HepG2 (cell line): ENCODE data around the gene PHF5A. TPM values are rescaled to one million over a fixed set of nuclear protein-coding genes. Genes with fewer than 3 reads are reported as not detected.

ENCODE experiments used
- BRCA1 ChIP-seq: sonication (generic); formaldehyde crosslinking; IDR thresholded peaks from 2 replicates; pipeline ENCODE4 v1.4.0; 2020; ENCODE audit warnings: missing genetic modification reagents
- E2F1 ChIP-seq: sonication (generic); formaldehyde crosslinking; IDR thresholded peaks from 2 replicates; pipeline ENCODE4 v1.5.0; 2020; ENCODE audit warnings: missing genetic modification reagents
- FOSL1 ChIP-seq: sonication (generic); formaldehyde crosslinking; IDR thresholded peaks from 2 replicates; pipeline ENCODE4 v1.9.0; 2021; ENCODE audit warnings: missing genetic modification reagents, borderline replicate concordance
- FOXK1 ChIP-seq: sonication (generic); formaldehyde crosslinking; IDR thresholded peaks from 2 replicates; pipeline ENCODE4 v1.4.0; 2020; ENCODE audit warnings: low read depth, missing genetic modification reagents, borderline replicate concordance
- HMGA1 ChIP-seq: sonication (generic); formaldehyde crosslinking; conservative IDR thresholded peaks from 2 replicates; pipeline ENCODE4 v1.4.0; 2020; ENCODE audit warnings: missing genetic modification reagents
- KDM6A ChIP-seq: IDR thresholded peaks from 2 replicates; pipeline ENCODE4 v1.6.1; 2016; ENCODE audit warnings: low read depth
- PHF20 ChIP-seq: sonication (generic); formaldehyde crosslinking; IDR thresholded peaks from 2 replicates; pipeline ENCODE4 v1.5.0; 2020; ENCODE audit warnings: mild to moderate bottlenecking, missing genetic modification reagents
- RORA ChIP-seq: sonication (generic); formaldehyde crosslinking; IDR thresholded peaks from 2 replicates; pipeline ENCODE4 v1.5.0; 2020; ENCODE audit warnings: mild to moderate bottlenecking, missing genetic modification reagents, moderate library complexity
- SMARCE1 ChIP-seq: fragments of 450-650 bp; IDR thresholded peaks from 2 replicates; pipeline ENCODE4 v1.6.1; 2017; ENCODE audit warnings: borderline replicate concordance
- SYNCRIP ChIP-seq: fragments of 200-400 bp; formaldehyde crosslinking; IDR thresholded peaks from 2 replicates; pipeline ENCODE4 v1.6.1; 2018; ENCODE audit warnings: mild to moderate bottlenecking, low read depth, low read length; ENCODE audit not compliant: insufficient read depth
- U2AF2 ChIP-seq: fragments of 200-400 bp; formaldehyde crosslinking; IDR thresholded peaks from 2 replicates; pipeline ENCODE4 v1.6.1; 2017; ENCODE audit warnings: low read depth, mild to moderate bottlenecking, low read length
- ZBTB21 ChIP-seq: sonication (generic); formaldehyde crosslinking; IDR thresholded peaks from 2 replicates; pipeline ENCODE4 v1.4.0; 2020; ENCODE audit warnings: missing genetic modification reagents
- ZFP82 ChIP-seq: sonication (generic); formaldehyde crosslinking; IDR thresholded peaks from 2 replicates; pipeline ENCODE4 v1.5.1; 2020; ENCODE audit warnings: mild to moderate bottlenecking, missing genetic modification reagents, borderline replicate concordance
- ZNF580 ChIP-seq: IDR thresholded peaks from 2 replicates; pipeline ENCODE4 v1.6.1; 2016; ENCODE audit warnings: low read depth, borderline replicate concordance
- ZNF713 ChIP-seq: sonication (generic); formaldehyde crosslinking; IDR thresholded peaks from 2 replicates; pipeline ENCODE4 v1.4.0; 2020; ENCODE audit warnings: mild to moderate bottlenecking, missing genetic modification reagents
- ZNF891 ChIP-seq: sonication (generic); formaldehyde crosslinking; IDR thresholded peaks from 2 replicates; pipeline ENCODE4 v1.5.0; 2020; ENCODE audit warnings: mild to moderate bottlenecking, missing genetic modification reagents
- ZSCAN5A ChIP-seq: sonication (generic); formaldehyde crosslinking; IDR thresholded peaks from 2 replicates; pipeline ENCODE4 v1.8.0; 2022; ENCODE audit warnings: mild to moderate bottlenecking, missing genetic modification reagents, borderline replicate concordance
- polyA plus RNA-seq, 8 experiments: library from polyadenylated mRNA; depleted of rRNA in 3 of 8; stranded (reverse) in 7 of 8; unstranded in 1 of 8; fragments of >200 nt; fragmentation: Illumina TruSeq in 4 of 8; extraction: Trizol in 4 of 8; gene quantifications; 2 replicates each; pipeline versions ENCODE4 v1.2.1 to v1.2.3, GENCODE V29; 2011 to 2016; ENCODE audit warnings: low read depth in 4 of 8, missing spikeins in 1 of 8, mixed read lengths in 1 of 8; ENCODE audit not compliant: insufficient read depth in 1 of 8
- total RNA-seq, 5 experiments: library from RNA; depleted of rRNA; stranded (reverse); fragments of >200 nt; fragmentation: Illumina TruSeq; extraction: Trizol; gene quantifications; 2 replicates each; pipeline ENCODE4 v1.2.3, GENCODE V29; 2016; ENCODE audit warnings: low read depth in 1 of 5
- TF ChIP-seq, protein P1 (sequence below): sonication (generic); formaldehyde crosslinking; IDR thresholded peaks from 2 replicates; pipeline ENCODE4 v1.5.1; 2020; ENCODE audit warnings: missing genetic modification reagents, mild to moderate bottlenecking, borderline replicate concordance
- TF ChIP-seq, protein P2 (sequence below): IDR thresholded peaks from 2 replicates; pipeline ENCODE4 v1.6.1; 2016; ENCODE audit warnings: low read depth, control low read depth
- TF ChIP-seq, protein P3 (sequence below): sonication (generic); formaldehyde crosslinking; IDR thresholded peaks from 2 replicates; pipeline ENCODE4 v1.5.1; 2020; ENCODE audit warnings: mild to moderate bottlenecking, missing genetic modification reagents

Gene PHF5A
- total and polyA plus RNA-seq, 2 of the 13 experiments (the other 11 are each of a cell fraction or from before 2014, with no cell fraction given): 56.6 to 105 TPM

DNA sequence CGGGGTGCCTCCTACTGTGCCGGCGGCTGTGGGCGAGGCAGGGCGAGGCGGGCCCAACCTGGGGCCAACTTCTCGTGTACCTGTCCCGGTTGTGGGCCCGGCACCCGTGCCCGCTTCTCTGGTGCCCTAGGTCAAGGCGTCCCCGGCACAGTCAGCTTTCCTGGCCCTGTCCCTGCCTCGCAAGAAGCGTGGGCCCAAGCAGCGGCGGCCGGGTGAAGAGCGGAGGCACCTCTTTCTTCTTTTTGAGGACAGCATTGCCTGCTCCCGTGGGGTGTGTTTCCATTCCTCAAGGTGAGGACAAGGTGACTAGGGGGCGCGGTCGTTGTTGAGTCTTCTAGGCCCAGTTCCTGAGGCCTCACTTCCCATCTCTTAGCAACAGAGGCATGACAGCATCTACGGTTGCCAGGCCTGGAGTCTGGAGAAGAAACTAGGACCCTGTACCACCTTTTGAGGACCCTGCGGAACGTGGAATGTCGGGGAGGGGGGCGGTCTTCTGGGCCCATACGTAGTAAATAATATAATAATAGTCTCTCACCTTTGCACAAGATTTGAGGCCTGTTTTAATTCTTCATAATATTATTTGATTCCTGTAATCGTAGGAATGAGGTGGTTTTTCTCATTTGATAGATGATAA lies 843 bp upstream of the PHF5A start (continued):
- TF ChIP-seq ZNF580 (CRISPR knock-in tag): no peak
- TF ChIP-seq ZFP82: peak; percentile 60; the same call in 1 of the 2 replicates
- no peak for TF ChIP-seq KDM6A (CRISPR knock-in tag)
- no peak for TF ChIP-seq HMGA1 (CRISPR knock-in tag)
- no peak for TF ChIP-seq ZNF713
- TF ChIP-seq ZSCAN5A (CRISPR knock-in tag): no peak
- TF ChIP-seq FOSL1: no peak
- peak; percentile 80 for TF ChIP-seq PHF20 (CRISPR knock-in tag)
- no peak for TF ChIP-seq U2AF2
- peak; percentile 80 for TF ChIP-seq ZNF891 (CRISPR knock-in tag)
- no peak for TF ChIP-seq E2F1 (CRISPR knock-in tag)
- no peak for TF ChIP-seq SMARCE1
- TF ChIP-seq BRCA1 (CRISPR knock-in tag): no peak
- TF ChIP-seq FOXK1 (CRISPR knock-in tag): no peak
- no peak for TF ChIP-seq SYNCRIP
- TF ChIP-seq ZBTB21 (CRISPR knock-in tag): no peak
- TF ChIP-seq, protein P1, sequence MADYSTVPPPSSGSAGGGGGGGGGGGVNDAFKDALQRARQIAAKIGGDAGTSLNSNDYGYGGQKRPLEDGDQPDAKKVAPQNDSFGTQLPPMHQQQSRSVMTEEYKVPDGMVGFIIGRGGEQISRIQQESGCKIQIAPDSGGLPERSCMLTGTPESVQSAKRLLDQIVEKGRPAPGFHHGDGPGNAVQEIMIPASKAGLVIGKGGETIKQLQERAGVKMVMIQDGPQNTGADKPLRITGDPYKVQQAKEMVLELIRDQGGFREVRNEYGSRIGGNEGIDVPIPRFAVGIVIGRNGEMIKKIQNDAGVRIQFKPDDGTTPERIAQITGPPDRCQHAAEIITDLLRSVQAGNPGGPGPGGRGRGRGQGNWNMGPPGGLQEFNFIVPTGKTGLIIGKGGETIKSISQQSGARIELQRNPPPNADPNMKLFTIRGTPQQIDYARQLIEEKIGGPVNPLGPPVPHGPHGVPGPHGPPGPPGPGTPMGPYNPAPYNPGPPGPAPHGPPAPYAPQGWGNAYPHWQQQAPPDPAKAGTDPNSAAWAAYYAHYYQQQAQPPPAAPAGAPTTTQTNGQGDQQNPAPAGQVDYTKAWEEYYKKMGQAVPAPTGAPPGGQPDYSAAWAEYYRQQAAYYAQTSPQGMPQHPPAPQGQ: no peak
- no peak for TF ChIP-seq RORA
- TF ChIP-seq, protein P2, sequence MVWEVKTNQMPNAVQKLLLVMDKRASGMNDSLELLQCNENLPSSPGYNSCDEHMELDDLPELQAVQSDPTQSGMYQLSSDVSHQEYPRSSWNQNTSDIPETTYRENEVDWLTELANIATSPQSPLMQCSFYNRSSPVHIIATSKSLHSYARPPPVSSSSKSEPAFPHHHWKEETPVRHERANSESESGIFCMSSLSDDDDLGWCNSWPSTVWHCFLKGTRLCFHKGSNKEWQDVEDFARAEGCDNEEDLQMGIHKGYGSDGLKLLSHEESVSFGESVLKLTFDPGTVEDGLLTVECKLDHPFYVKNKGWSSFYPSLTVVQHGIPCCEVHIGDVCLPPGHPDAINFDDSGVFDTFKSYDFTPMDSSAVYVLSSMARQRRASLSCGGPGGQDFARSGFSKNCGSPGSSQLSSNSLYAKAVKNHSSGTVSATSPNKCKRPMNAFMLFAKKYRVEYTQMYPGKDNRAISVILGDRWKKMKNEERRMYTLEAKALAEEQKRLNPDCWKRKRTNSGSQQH: no peak; the same call in 1 of the 2 replicates
- TF ChIP-seq, protein P3, sequence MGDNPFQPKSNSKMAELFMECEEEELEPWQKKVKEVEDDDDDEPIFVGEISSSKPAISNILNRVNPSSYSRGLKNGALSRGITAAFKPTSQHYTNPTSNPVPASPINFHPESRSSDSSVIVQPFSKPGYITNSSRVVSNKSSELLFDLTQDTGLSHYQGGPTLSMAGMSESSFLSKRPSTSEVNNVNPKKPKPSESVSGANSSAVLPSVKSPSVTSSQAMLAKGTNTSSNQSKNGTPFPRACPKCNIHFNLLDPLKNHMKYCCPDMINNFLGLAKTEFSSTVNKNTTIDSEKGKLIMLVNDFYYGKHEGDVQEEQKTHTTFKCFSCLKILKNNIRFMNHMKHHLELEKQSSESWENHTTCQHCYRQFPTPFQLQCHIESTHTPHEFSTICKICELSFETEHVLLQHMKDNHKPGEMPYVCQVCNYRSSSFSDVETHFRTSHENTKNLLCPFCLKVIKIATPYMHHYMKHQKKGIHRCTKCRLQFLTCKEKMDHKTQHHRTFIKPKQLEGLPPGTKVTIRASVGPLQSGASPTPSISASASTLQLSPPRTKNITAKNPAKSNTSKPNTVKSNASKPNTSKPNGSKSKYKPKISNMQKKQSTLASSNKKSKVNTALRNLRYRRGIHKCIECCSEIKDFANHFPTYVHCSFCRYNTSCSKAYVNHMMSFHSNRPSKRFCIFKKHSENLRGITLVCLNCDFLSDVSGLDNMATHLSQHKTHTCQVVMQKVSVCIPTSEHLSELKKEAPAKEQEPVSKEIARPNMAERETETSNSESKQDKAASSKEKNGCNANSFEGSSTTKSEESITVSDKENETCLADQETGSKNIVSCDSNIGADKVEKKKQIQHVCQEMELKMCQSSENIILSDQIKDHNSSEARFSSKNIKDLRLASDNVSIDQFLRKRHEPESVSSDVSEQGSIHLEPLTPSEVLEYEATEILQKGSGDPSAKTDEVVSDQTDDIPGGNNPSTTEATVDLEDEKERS (CRISPR knock-in tag): no peak
